GM12891 (cell line): Measurements from ENCODE around the gene MAX.

Experiments used
- POLR2A ChIP-seq: IDR thresholded peaks from 2 replicates; pipeline ENCODE4 v1.6.1; 2011; ENCODE audit warnings: low read depth, low read length, control low read depth
- POLR2AphosphoS5 ChIP-seq: IDR thresholded peaks from 2 replicates; pipeline ENCODE4 v1.6.1; 2011; ENCODE audit warnings: low read depth, low read length, control low read depth
- TAF1 ChIP-seq: IDR thresholded peaks from 2 replicates; pipeline ENCODE4 v1.6.1; 2011; ENCODE audit warnings: low read depth, low read length, control low read depth

- TF ChIP-seq POLR2A (no peak), POLR2AphosphoS5 (no peak), TAF1 (no peak)
These were observed 30.8 kb downstream of the MAX start for GRCh38 chr14:65071544-65071943.
